Spleen (tissue), 7 donors: ENCODE results near the gene MIPEP.

Experiments used
- POLR2A ChIP-seq, 3 donors: fragments of 450-650 bp; IDR thresholded peaks; one replicate each; pipeline ENCODE4 v1.5.1; 2017; ENCODE audit warnings: antibody characterized with exemption in 3 of 3, mild to moderate bottlenecking in 1 of 3
- TF ChIP-seq, protein P1 (sequence below), 11 experiments: fragments of 200-600 bp in 7 of 11; fragments of 450-650 bp in 4 of 11; sonication (generic) in 4 of 11; IDR thresholded peaks in 8 of 11; conservative IDR thresholded peaks in 3 of 11; 1 replicate in 7 of 11; 2 replicates in 4 of 11; pipeline versions ENCODE4 v1.4.0 to v1.8.0; 2016 to 2021; ENCODE audit warnings: antibody characterized with exemption in 11 of 11, inconsistent platforms in 4 of 11, mild to moderate bottlenecking in 1 of 11
- donor health status: DM: no; HTN: no; CAD: no; lungs with moderate emphysema.
- donor health status: DM: no; HTN: no; CAD: no.
- donor health status: DM: no; HTN: no; CAD: no.

- TF ChIP-seq, protein P1, sequence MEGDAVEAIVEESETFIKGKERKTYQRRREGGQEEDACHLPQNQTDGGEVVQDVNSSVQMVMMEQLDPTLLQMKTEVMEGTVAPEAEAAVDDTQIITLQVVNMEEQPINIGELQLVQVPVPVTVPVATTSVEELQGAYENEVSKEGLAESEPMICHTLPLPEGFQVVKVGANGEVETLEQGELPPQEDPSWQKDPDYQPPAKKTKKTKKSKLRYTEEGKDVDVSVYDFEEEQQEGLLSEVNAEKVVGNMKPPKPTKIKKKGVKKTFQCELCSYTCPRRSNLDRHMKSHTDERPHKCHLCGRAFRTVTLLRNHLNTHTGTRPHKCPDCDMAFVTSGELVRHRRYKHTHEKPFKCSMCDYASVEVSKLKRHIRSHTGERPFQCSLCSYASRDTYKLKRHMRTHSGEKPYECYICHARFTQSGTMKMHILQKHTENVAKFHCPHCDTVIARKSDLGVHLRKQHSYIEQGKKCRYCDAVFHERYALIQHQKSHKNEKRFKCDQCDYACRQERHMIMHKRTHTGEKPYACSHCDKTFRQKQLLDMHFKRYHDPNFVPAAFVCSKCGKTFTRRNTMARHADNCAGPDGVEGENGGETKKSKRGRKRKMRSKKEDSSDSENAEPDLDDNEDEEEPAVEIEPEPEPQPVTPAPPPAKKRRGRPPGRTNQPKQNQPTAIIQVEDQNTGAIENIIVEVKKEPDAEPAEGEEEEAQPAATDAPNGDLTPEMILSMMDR (IDR thresholded peaks at IDR 0.05 in 8 of 11, conservative IDR thresholded peaks at IDR 0.05 in 3 of 11): no peak
- no peak for TF ChIP-seq POLR2A (IDR thresholded peaks at IDR 0.05)
Observed at GRCh38 chr13:23703246-23703860, 185.8 kb downstream of the MIPEP start.
